ENCODE data around the gene PLAAT2. TPM values are rescaled to one million over a fixed set of nuclear protein-coding genes. Genes with fewer than 3 reads are reported as not detected.

The PLAAT2 gene
- total RNA-seq, 1 experiment from 2014 or later, result not detected

GRCh38 chr11:63557570-63557969 lies 5.6 kb downstream of the PLAAT2 start:
- no peak for DNase-seq (ENCODE audit: low spot score)
- CTCF ChIA-PET, result no interaction called here
- no peaks in the 10 kb centered on the region for H3K36me3 ChIP-seq (ENCODE audit: insufficient read depth, low read length, poor library complexity, severe bottlenecking)

GRCh38 chr11:63556404-63557013 lies 6.7 kb downstream of the PLAAT2 start:
- no TSS peak for BruUV-seq (replicated peaks)
- H3K4me1 ChIP-seq (ENCODE audit: insufficient read depth, low read length, poor library complexity, severe bottlenecking), result no peaks in the 10 kb centered on the region
- H3K4me3 ChIP-seq (ENCODE audit: low read depth, low read length, poor library complexity, severe bottlenecking), result no peak overlapping the region
- TF ChIP-seq CTCF (conservative IDR thresholded peaks at IDR 0.05; ENCODE audit: low read depth, low read length), result no peak
- TF ChIP-seq EZH2 (IDR thresholded peaks at IDR 0.05; ENCODE audit: borderline replicate concordance, low read depth, low read length, poor library complexity, severe bottlenecking), result no peak
- H3K27ac ChIP-seq (ENCODE audit: low read depth, low read length, poor library complexity, severe bottlenecking), result no peak overlapping the region
- no peaks in the 10 kb centered on the region for H3K36me3 ChIP-seq (ENCODE audit: insufficient read depth, low read length, poor library complexity, severe bottlenecking)
- POLR2A ChIA-PET (ENCODE audit: low non-redundant PET), result no interaction called here
- CTCF ChIA-PET, result no interaction called here
- DNase-seq (ENCODE audit: low spot score), result no peak
- intact Hi-C loops (cut with micrococcal nuclease; ENCODE audit: unreplicated experiment), result no loop called here
- no peaks in the 10 kb centered on the region for H3K27me3 ChIP-seq (replicated peaks; ENCODE audit: insufficient read depth, low read depth, low read length, poor library complexity)
- H3K9me3 ChIP-seq (ENCODE audit: low read depth, low read length, poor library complexity, severe bottlenecking), result no peaks in the 10 kb centered on the region

More at GRCh38 chr11:63557570-63557969, 5.6 kb downstream of the PLAAT2 start:
- no peaks in the 10 kb centered on the region for H3K4me1 ChIP-seq (ENCODE audit: insufficient read depth, low read length, poor library complexity, severe bottlenecking)
- H3K27ac ChIP-seq (ENCODE audit: low read depth, low read length, poor library complexity, severe bottlenecking), result no peak overlapping the region
- no peaks in the 10 kb centered on the region for H3K27me3 ChIP-seq (replicated peaks; ENCODE audit: insufficient read depth, low read depth, low read length, poor library complexity)
- intact Hi-C loops (cut with micrococcal nuclease; ENCODE audit: unreplicated experiment), result no loop called here
- POLR2A ChIA-PET (ENCODE audit: low non-redundant PET), result no interaction called here
- no TSS peak for BruUV-seq (replicated peaks)
- TF ChIP-seq CTCF (conservative IDR thresholded peaks at IDR 0.05; ENCODE audit: low read depth, low read length), result no peak
- TF ChIP-seq EZH2 (IDR thresholded peaks at IDR 0.05; ENCODE audit: borderline replicate concordance, low read depth, low read length, poor library complexity, severe bottlenecking), result no peak
- H3K4me3 ChIP-seq (ENCODE audit: low read depth, low read length, poor library complexity, severe bottlenecking), result no peak overlapping the region
- H3K9me3 ChIP-seq (ENCODE audit: low read depth, low read length, poor library complexity, severe bottlenecking), result no peaks in the 10 kb centered on the region

- no peaks in the 10 kb centered on the region for H3K27me3 ChIP-seq (replicated peaks; ENCODE audit: insufficient read depth, low read depth, low read length, poor library complexity)
- no TSS peak for BruUV-seq (replicated peaks)
- CTCF ChIA-PET, result no interaction called here
- H3K27ac ChIP-seq (ENCODE audit: low read depth, low read length, poor library complexity, severe bottlenecking), result no peak overlapping the region
- POLR2A ChIA-PET (ENCODE audit: low non-redundant PET), result no interaction called here
- TF ChIP-seq EZH2 (IDR thresholded peaks at IDR 0.05; ENCODE audit: borderline replicate concordance, low read depth, low read length, poor library complexity, severe bottlenecking), result no peak
- no peak for TF ChIP-seq CTCF (conservative IDR thresholded peaks at IDR 0.05; ENCODE audit: low read depth, low read length)
- no peaks in the 10 kb centered on the region for H3K36me3 ChIP-seq (ENCODE audit: insufficient read depth, low read length, poor library complexity, severe bottlenecking)
- DNase-seq (ENCODE audit: low spot score), result no peak
- H3K4me1 ChIP-seq (ENCODE audit: insufficient read depth, low read length, poor library complexity, severe bottlenecking), result no peaks in the 10 kb centered on the region
- H3K4me3 ChIP-seq (ENCODE audit: low read depth, low read length, poor library complexity, severe bottlenecking), result no peak overlapping the region
- intact Hi-C loops (cut with micrococcal nuclease; ENCODE audit: unreplicated experiment), result no loop called here
- H3K9me3 ChIP-seq (ENCODE audit: low read depth, low read length, poor library complexity, severe bottlenecking), result no peaks in the 10 kb centered on the region
These were observed 8.3 kb downstream of the PLAAT2 start for GRCh38 chr11:63554877-63555223.
